Left ventricle myocardium inferior (tissue), 1 donor: ENCODE results near the gene FHIP2A. TPM values are rescaled to one million over a fixed set of nuclear protein-coding genes. Genes with fewer than 3 reads are reported as not detected.
A peak's percentile ranks its signal among the peaks of the same experiment; 100 is the strongest.
"Not testable (repeated sequence)": the region's sequence is repeated elsewhere in the genome, so short reads cannot be mapped to it uniquely, and the experiment has no call there.

ENCODE experiments used
- DNase-seq: peaks from one replicate; pipeline ENCODE4 v3.0.0-alpha.2; 2020
- H3K27ac ChIP-seq: fragments of 200-600 bp; replicated peaks from 2 replicates; pipeline ENCODE4 v1.8.0; 2021
- H3K27me3 ChIP-seq: fragments of 200-600 bp; 2 replicates; pipeline ENCODE4 v1.8.0; 2021; ENCODE audit warnings: low read depth
- H3K36me3 ChIP-seq: fragments of 200-600 bp; 2 replicates; pipeline ENCODE4 v1.8.0; 2021
- H3K4me1 ChIP-seq: fragments of 200-600 bp; 2 replicates; pipeline ENCODE4 v1.8.0; 2021
- H3K4me3 ChIP-seq: fragments of 200-600 bp; 2 replicates; pipeline ENCODE4 v1.8.0; 2021; ENCODE audit warnings: mild to moderate bottlenecking, moderate library complexity
- H3K9me3 ChIP-seq: fragments of 200-600 bp; replicated peaks from 2 replicates; pipeline ENCODE4 v1.8.0; 2021
- CTCF ChIP-seq: fragments of 200-600 bp; IDR thresholded peaks from 2 replicates; pipeline ENCODE4 v1.8.0; 2021; ENCODE audit warnings: antibody characterized with exemption, mild to moderate bottlenecking, borderline replicate concordance
- intact Hi-C: fragments of 100-400 bp; cut with micrococcal nuclease; formaldehyde crosslinking; loops from one replicate; pipeline ENCODE4 v1.11.0; 2022
- long read RNA-seq: library from polyadenylated mRNA; unstranded; transcript quantifications from one replicate; pipeline ENCODE4 v2.0.0, GENCODE V29; 2021
- total RNA-seq: library from RNA; stranded (reverse); fragmentation: NEBNext Ultra II Directional; extraction: Animal tissue kit (Norgen Biotek cat#: 25700); gene quantifications from one replicate; pipeline ENCODE4 v1.2.1, GENCODE V29; 2021
- donor health status: DM: no; HTN: yes; CAD: no; lungs with severe emphysema.

Gene FHIP2A
- 26.6 TPM for total RNA-seq
- long read RNA-seq, full-length matches to known transcripts: 21 of 76 reads
- long read RNA-seq, partial matches to known transcripts: 6 of 76 reads
- long read RNA-seq, other reads (novel, unspliced or antisense): 49 of 76 reads

- Histone ChIP-seq H3K36me3 (no peaks in the 10 kb centered on the region), H3K4me1 (peaks cover 41% of the 10 kb centered on the region), H3K27me3 (no peaks in the 10 kb centered on the region), H3K9me3 (no peaks in the 10 kb centered on the region), H3K27ac (peak within 1 kb of the TSS; percentile 97), H3K4me3 (peak within 1 kb of the TSS; percentile 85)
- peak; percentile 82 for DNase-seq
- TF ChIP-seq CTCF: peak; percentile 73
- intact Hi-C loops: loop anchor here (5.0 kb wide), 1 partner anchor 519 kb away; no protein-coding TSS in a partner anchor
These were observed at the start of gene FHIP2A for GRCh38 chr10:114821293-114821914. Gene FHIP2A (plus strand): TSS chr10:114821780. CDS start chr10:114822079, 299 bp downstream.

GRCh38 chr10:114772496-114773196, 48.9 kb upstream of the FHIP2A start:
- Histone ChIP-seq H3K36me3 (no peaks in the 10 kb centered on the region), H3K9me3 (no peaks in the 10 kb centered on the region), H3K27me3 (no peaks in the 10 kb centered on the region), H3K27ac (no peak overlapping the region), H3K4me3 (no peak overlapping the region), H3K4me1 (peaks cover 11% of the 10 kb centered on the region)
- DNase-seq: no peak
- intact Hi-C loops: no loop called here
- TF ChIP-seq CTCF: no peak

- H3K27me3 ChIP-seq: no peaks in the 10 kb centered on the region
- H3K4me1 ChIP-seq: peaks cover 11% of the 10 kb centered on the region
- DNase-seq: no peak
- H3K27ac ChIP-seq: no peak overlapping the region
- TF ChIP-seq CTCF: no peak
- H3K36me3 ChIP-seq: no peaks in the 10 kb centered on the region
- intact Hi-C loops: no loop called here
- H3K9me3 ChIP-seq: no peaks in the 10 kb centered on the region
- H3K4me3 ChIP-seq: no peak overlapping the region
These were observed 48.4 kb upstream of the FHIP2A start for GRCh38 chr10:114773197-114773532.

GRCh38 chr10:114775082-114775481, 46.5 kb upstream of the FHIP2A start:
- H3K27me3 ChIP-seq, DNase-seq, H3K36me3 ChIP-seq, H3K9me3 ChIP-seq, H3K4me3 ChIP-seq, intact Hi-C loops, H3K27ac ChIP-seq: not testable (repeated sequence)
- peaks cover 19% of the 10 kb centered on the region for H3K4me1 ChIP-seq

GRCh38 chr10:114777415-114777814, 44.2 kb upstream of the FHIP2A start:
- H3K4me3 ChIP-seq: no peak overlapping the region
- DNase-seq: no peak
- H3K9me3 ChIP-seq: no peaks in the 10 kb centered on the region
- no peaks in the 10 kb centered on the region for H3K27me3 ChIP-seq
- peaks cover 31% of the 10 kb centered on the region for H3K4me1 ChIP-seq
- H3K36me3 ChIP-seq: no peaks in the 10 kb centered on the region
- TF ChIP-seq CTCF: no peak
- no peak overlapping the region for H3K27ac ChIP-seq
- intact Hi-C loops: no loop called here
